GM21619 (cell line): ENCODE results near the gene KIAA1210.
"Not testable (repeated sequence)": the region's sequence is repeated elsewhere in the genome, so short reads cannot be mapped to it uniquely, and the experiment has no call there.

Experiments used
- ATAC-seq: cut with Tn5 transposase; IDR thresholded peaks from one replicate; pipeline ENCODE4 v1.9.1; 2021; ENCODE audit not compliant: unreplicated experiment

The KIAA1210 gene

DNA sequence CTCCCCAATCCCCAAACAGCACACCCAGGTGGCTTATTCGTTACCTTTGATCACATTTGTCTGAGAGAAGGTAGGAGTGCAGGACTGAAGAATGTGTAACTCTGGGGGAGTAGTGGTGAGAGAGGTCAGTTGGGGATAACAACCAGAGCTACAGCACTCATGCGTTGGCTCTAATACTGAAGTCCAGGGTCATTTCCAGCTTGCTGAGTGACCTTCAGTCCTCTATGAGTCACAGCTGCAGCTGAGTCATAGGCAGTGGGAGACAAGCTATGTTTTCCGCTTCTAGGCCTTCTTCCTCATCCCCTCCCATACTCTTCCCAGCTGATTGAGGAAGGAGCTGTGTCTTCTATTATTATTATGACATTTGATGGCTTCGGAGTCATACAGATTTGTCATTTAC, 86.4 kb downstream of the KIAA1210 start:
- no peak for ATAC-seq

DNA sequence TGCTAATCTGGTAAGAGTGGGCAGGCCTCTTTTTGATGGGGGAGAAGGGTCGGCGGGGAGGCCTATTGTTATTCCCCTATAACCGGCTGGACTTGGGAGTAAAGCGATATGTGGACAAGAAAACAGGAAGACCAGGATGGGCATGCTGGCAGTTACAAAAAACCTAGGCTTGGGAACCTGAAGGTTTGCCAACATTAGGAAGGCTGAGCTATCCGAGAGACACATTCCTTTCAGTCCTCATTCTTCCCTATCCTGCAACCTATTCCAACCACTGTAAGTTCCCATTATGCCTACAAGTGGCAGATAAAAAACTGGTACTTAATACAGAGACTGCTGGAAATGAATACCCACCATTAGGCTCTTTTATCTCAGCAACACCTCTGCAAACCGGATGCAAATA, 87.2 kb downstream of the KIAA1210 start:
- ATAC-seq, result no peak

DNA sequence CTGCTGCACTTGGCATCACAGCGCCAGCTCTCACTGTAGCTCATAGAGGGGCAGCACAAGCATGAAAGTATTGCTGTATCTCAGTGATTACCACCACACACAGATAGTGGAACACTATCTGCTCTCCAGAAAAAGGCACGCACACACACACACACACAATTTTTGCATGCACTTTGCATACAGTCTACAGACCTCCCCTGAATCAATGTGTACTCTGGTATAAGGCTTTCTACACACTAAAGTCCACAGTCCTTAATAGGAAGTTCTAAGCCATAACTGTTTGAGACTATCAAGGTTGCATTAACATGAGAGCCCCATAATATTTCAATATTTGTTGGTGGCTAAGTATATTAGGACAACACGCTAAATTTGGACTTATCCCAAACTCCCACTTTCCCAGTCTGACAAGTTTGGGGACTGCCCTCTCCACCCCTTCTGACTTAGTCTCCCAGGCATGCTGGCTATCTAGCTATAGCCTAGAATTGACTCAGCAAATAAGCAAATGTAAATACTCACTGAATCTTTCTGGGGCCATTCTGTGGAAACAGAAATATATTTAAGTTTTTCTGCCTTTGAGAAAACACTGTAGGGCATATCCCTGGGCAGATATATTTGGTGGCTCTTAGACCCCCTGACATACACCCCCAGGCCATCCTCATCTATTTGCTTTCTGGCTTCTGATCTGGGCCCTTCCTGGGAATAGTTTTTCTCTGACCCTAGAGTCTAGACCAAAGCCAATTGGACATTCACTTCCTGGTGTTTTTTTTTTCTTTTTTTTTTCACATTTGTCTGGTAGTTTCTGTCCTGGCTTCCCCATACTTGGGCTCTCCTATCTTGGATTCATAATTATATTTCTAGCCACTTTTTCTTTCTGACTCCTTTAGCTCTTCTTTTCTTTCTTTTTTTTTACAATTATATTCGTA, 91.2 kb downstream of the KIAA1210 start:
- ATAC-seq, result no peak

DNA sequence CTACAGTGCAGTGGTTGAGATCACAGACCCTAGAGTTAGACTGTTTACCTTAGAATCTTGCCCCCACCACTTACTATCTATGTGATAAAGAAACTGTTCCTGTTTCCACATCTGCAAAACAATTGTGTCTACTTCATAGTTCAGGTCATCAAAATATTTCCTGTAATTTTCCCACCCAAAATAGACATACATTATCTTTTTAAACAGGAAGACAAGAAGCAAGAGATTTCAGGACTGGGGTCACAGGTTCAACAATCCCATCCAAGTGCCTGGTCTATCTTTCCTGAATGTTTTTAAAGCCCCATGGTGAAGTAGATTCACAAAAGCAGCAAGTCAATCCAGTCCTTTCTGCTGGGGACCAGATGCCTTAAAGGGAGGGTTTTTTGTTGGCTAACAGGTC, 96.6 kb downstream of the KIAA1210 start:
- ATAC-seq, result no peak

DNA sequence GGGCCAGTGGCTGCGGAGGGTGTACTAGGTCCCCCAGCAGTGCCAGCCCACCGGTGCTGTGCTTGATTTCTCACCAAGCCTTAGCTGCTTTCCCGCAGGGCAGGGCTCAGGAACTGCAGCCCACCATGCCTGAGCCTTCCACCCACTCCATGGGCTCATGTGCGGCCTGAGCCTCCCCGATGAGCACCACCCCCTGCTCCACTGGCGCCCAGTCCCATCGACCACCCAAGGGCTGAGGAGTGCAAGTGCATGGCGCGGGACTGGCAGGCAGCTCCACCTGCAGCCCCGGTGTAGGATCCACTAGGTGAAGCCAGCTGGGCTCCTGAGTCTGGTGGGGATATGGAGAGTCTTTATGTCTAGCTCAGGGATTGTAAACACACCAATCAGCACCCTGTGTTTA, 98.0 kb downstream of the KIAA1210 start:
- ATAC-seq, result not testable (repeated sequence)

DNA sequence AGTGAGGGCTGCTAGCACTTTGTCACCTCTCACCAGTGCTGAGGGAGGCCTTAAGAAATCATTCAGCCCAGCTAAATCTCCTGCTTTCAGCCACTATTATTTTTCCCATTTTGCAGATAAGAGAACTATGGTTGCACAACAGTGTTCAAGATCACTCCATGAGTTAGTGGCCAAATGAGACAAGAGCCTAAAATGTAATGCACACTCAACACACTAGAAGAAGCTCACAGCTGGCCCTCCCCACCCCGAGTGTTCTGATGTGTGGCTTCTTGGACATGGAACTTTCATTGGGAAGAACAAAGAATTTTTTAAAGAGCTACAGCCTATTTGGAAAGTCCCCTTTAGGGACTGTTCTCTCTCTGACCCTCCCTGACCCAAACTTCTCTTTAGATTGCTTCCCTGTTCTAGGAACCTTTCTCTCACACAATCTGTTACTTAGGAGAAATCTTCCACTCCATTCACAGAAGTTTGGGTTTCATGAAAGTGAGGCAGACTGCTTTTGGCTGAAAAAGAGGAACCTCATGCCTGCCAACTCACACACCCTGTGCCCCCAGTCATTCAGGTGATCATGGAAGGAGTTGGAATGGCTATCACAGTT, 98.8 kb downstream of the KIAA1210 start:
- ATAC-seq, result no peak
